GM12878 (cell line): ENCODE results near the gene MSL1. TPM values are rescaled to one million over a fixed set of nuclear protein-coding genes. Genes with fewer than 3 reads are reported as not detected.

Source experiments
- BCL11A ChIP-seq: IDR thresholded peaks from 2 replicates; pipeline ENCODE4 v1.6.1; 2011; ENCODE audit warnings: low read depth, low read length
- BCL3 ChIP-seq: IDR thresholded peaks from 2 replicates; pipeline ENCODE4 v1.6.1; 2011; ENCODE audit warnings: borderline replicate concordance, low read depth, mild to moderate bottlenecking, moderate library complexity, low read length; ENCODE audit not compliant: insufficient read depth, poor library complexity, severe bottlenecking
- BCLAF1 ChIP-seq: fragments of 450-650 bp; IDR thresholded peaks from 2 replicates; pipeline ENCODE4 v1.6.1; 2017; ENCODE audit warnings: antibody characterized with exemption, mild to moderate bottlenecking, moderate library complexity
- CHD2 ChIP-seq: IDR thresholded peaks from 2 replicates; pipeline ENCODE4 v1.6.1; 2011; ENCODE audit warnings: low read depth, low read length, improper control_type of control experiment, borderline replicate concordance
- E2F8 ChIP-seq: fragments of 450-650 bp; IDR thresholded peaks from 2 replicates; pipeline ENCODE4 v1.6.1; 2018; ENCODE audit warnings: mild to moderate bottlenecking, low read depth, moderate library complexity; ENCODE audit not compliant: partially characterized antibody
- ELK1 ChIP-seq: IDR thresholded peaks from 2 replicates; pipeline ENCODE4 v1.6.1; 2012; ENCODE audit warnings: low read depth, low read length, improper control_type of control experiment
- ESRRA ChIP-seq: IDR thresholded peaks from 2 replicates; pipeline ENCODE4 v1.6.1; 2012; ENCODE audit warnings: mild to moderate bottlenecking, low read length, improper control_type of control experiment
- KDM1A ChIP-seq: fragments of 200-600 bp; sonication (generic); IDR thresholded peaks from 2 replicates; pipeline ENCODE4 v1.6.1; 2016; ENCODE audit warnings: borderline replicate concordance
- MLLT1 ChIP-seq: fragments of 450-650 bp; IDR thresholded peaks from 2 replicates; pipeline ENCODE4 v1.6.1; 2016; ENCODE audit warnings: mild to moderate bottlenecking
- NKRF ChIP-seq: fragments of 450-650 bp; conservative IDR thresholded peaks from 2 replicates; pipeline ENCODE4 v1.6.1; 2017; ENCODE audit warnings: mild to moderate bottlenecking, moderate library complexity
- NR2F1 ChIP-seq: fragments of 450-650 bp; conservative IDR thresholded peaks from 2 replicates; pipeline ENCODE4 v1.6.1; 2017; ENCODE audit warnings: mild to moderate bottlenecking
- POLR2AphosphoS2 ChIP-seq: IDR thresholded peaks from 2 replicates; pipeline ENCODE4 v1.6.1; 2011; ENCODE audit warnings: low read depth, mild to moderate bottlenecking, low read length, improper control_type of control experiment, moderate library complexity
- POLR2AphosphoS5 ChIP-seq: IDR thresholded peaks from 2 replicates; pipeline ENCODE4 v1.6.1; 2011; ENCODE audit warnings: mild to moderate bottlenecking, low read length, inconsistent platforms
- ZBED1 ChIP-seq: IDR thresholded peaks from 2 replicates; pipeline ENCODE4 v1.6.1; 2016; ENCODE audit warnings: borderline replicate concordance
- ZSCAN29 ChIP-seq: fragments of 450-650 bp; IDR thresholded peaks from 2 replicates; pipeline ENCODE4 v1.6.1; 2017; ENCODE audit warnings: mild to moderate bottlenecking, moderate library complexity
- polyA plus RNA-seq, 11 experiments: library from polyadenylated mRNA; depleted of rRNA in 4 of 11; unstranded in 6 of 11; stranded (reverse) in 5 of 11; fragments of >200 nt; fragmentation: Nextera tagmentation in 4 of 11; fragmentation: Illumina TruSeq in 1 of 11; extraction: Ambion mirVana in 4 of 11; extraction: Trizol in 1 of 11; gene quantifications; 1 replicate in 1 of 11; 2 replicates in 10 of 11; pipeline versions ENCODE4 v1.2.1 to v1.2.3, GENCODE V29; 2011 to 2016; ENCODE audit warnings: inconsistent platforms in 2 of 11, missing spikeins in 2 of 11, low read depth in 1 of 11
- total RNA-seq, 4 experiments: library from RNA; depleted of rRNA in 3 of 4; stranded (reverse); fragments of >200 nt in 3 of 4; fragmentation: Illumina TruSeq in 1 of 4; extraction: Trizol in 1 of 4; gene quantifications; 2 replicates each; pipeline versions ENCODE4 v1.2.1 to v1.2.3, GENCODE V29; 2013 to 2021

Gene MSL1
- total and polyA plus RNA-seq, 10 of the 15 experiments (the other 5 are each of a cell fraction or from before 2014, with no cell fraction given), result 6.1 to 95.2 (median 51.8) TPM

- TF ChIP-seq E2F8, result no peak
- no peak for TF ChIP-seq POLR2AphosphoS5
- no peak for TF ChIP-seq BCL3
- TF ChIP-seq POLR2AphosphoS2, result peak; percentile 35; the same call in 1 of the 2 replicates
- TF ChIP-seq ZSCAN29, result no peak
- TF ChIP-seq ELK1, result no peak
- TF ChIP-seq NKRF, result peak; percentile 53; the same call in 1 of the 2 replicates
- no peak for TF ChIP-seq ESRRA
- peak; percentile 90; the same call in 1 of the 2 replicates for TF ChIP-seq KDM1A
- 0 out of 2 replicates have a peak, but pooled peaks have one; percentile 43 for TF ChIP-seq CHD2
- no peak for TF ChIP-seq ZBED1
- TF ChIP-seq MLLT1, result peak; percentile 68
- no peak for TF ChIP-seq BCLAF1
- peak; percentile 93 for TF ChIP-seq NR2F1
- TF ChIP-seq BCL11A, result no peak
Observed at GRCh38 chr17:40122999-40123810, 1.4 kb downstream of the MSL1 start (continued).
